Inflammatory macrophage treated with lipopolysaccharide for 4 hours (primary cell): Measurements from ENCODE around the gene TSR1.
A peak's percentile ranks its signal among the peaks of the same experiment; 100 is the strongest.

ENCODE experiments used
- DNase-seq: peaks from one replicate; pipeline ENCODE4 v3.0.0-alpha.2; 2020

TSR1 gene

GRCh38 chr17:2368359-2368758 is 32.1 kb upstream of the TSR1 start:
- DNase-seq, result no peak

GRCh38 chr17:2366747-2367494 is 30.7 kb upstream of the TSR1 start:
- DNase-seq, result no peak

GRCh38 chr17:2365132-2365531 is 28.9 kb upstream of the TSR1 start:
- DNase-seq, result no peak

GRCh38 chr17:2364763-2365116 is 28.5 kb upstream of the TSR1 start:
- DNase-seq, result no peak

GRCh38 chr17:2363851-2364762 is 27.9 kb upstream of the TSR1 start:
- DNase-seq, result no peak

GRCh38 chr17:2363318-2363717 is 27.1 kb upstream of the TSR1 start:
- DNase-seq, result no peak

- DNase-seq, result no peak
These were observed 26.6 kb upstream of the TSR1 start for GRCh38 chr17:2362881-2363280.

- DNase-seq, result no peak
These were observed 26.2 kb upstream of the TSR1 start for GRCh38 chr17:2362416-2362815.

GRCh38 chr17:2362016-2362415 is 25.8 kb upstream of the TSR1 start:
- DNase-seq, result no peak

GRCh38 chr17:2361010-2361760 is 24.9 kb upstream of the TSR1 start:
- no peak for DNase-seq

- DNase-seq, result no peak
These were observed 21.7 kb upstream of the TSR1 start for GRCh38 chr17:2357931-2358434.

GRCh38 chr17:2357237-2357636 is 21.0 kb upstream of the TSR1 start:
- DNase-seq, result no peak

GRCh38 chr17:2354311-2354710 is 18.1 kb upstream of the TSR1 start:
- no peak for DNase-seq

GRCh38 chr17:2351269-2351668 is 15.0 kb upstream of the TSR1 start:
- DNase-seq, result no peak

GRCh38 chr17:2347805-2348685 is 11.8 kb upstream of the TSR1 start:
- no peak for DNase-seq

- no peak for DNase-seq
These were observed 10.2 kb upstream of the TSR1 start for GRCh38 chr17:2346475-2346874.

GRCh38 chr17:2344528-2344927 is 8.3 kb upstream of the TSR1 start:
- DNase-seq, result no peak

GRCh38 chr17:2343421-2343820 is 7.2 kb upstream of the TSR1 start:
- no peak for DNase-seq

GRCh38 chr17:2338315-2338657 is 2.0 kb upstream of the TSR1 start:
- no peak for DNase-seq

- peak; percentile 49 for DNase-seq
These were observed 1.5 kb upstream of the TSR1 start for GRCh38 chr17:2337544-2338314.

GRCh38 chr17:2336852-2337543 is 741 bp upstream of the TSR1 start, which contains the start of gene SGSM2:
Gene SGSM2 (plus strand): TSS chr17:2337501. CDS start chr17:2337689, 188 bp downstream.
- DNase-seq, result peak; percentile 20
